GM21723 (cell line): ENCODE measurements around the gene SEC24A.
"Not testable (repeated sequence)": the region's sequence is repeated elsewhere in the genome, so short reads cannot be mapped to it uniquely, and the experiment has no call there.

ENCODE experiments used
- ATAC-seq: cut with Tn5 transposase; IDR thresholded peaks from one replicate; pipeline ENCODE4 v1.9.1; 2021; ENCODE audit warnings: mild to moderate bottlenecking, moderate library complexity; ENCODE audit not compliant: unreplicated experiment

SEC24A gene

GRCh38 chr5:134738963-134739661 lies 90.5 kb downstream of the SEC24A start:
- ATAC-seq, result no peak

- ATAC-seq, result no peak
Measured at GRCh38 chr5:134741052-134741451, 92.5 kb downstream of the SEC24A start.

GRCh38 chr5:134742134-134742533 lies 93.5 kb downstream of the SEC24A start:
- ATAC-seq, result no peak

GRCh38 chr5:134749415-134749814 lies 100.8 kb downstream of the SEC24A start:
- ATAC-seq, result no peak

GRCh38 chr5:134758176-134758503 lies 109.6 kb downstream of the SEC24A start:
- peak; percentile 19 for ATAC-seq

- ATAC-seq, result peak; percentile 97
Measured at GRCh38 chr5:134758504-134759341, 110.1 kb downstream of the SEC24A start, which contains the start of gene DDX46. Gene DDX46, plus strand, starts transcription at chr5:134758779. Its CDS starts 160 bp downstream, at chr5:134758939.

- ATAC-seq, result not testable (repeated sequence)
Measured at GRCh38 chr5:134767528-134768291, 119.1 kb downstream of the SEC24A start.

GRCh38 chr5:134769206-134769605 lies 120.6 kb downstream of the SEC24A start:
- no peak for ATAC-seq

GRCh38 chr5:134772461-134773125 lies 124.0 kb downstream of the SEC24A start:
- no peak for ATAC-seq

- ATAC-seq, result no peak
Measured at GRCh38 chr5:134777366-134777765, 128.8 kb downstream of the SEC24A start.
